ENCODE measurements around the gene SAMM50. TPM values are rescaled to one million over a fixed set of nuclear protein-coding genes. Genes with fewer than 3 reads are reported as not detected.

Gene SAMM50
- polyA plus RNA-seq, 1 experiment: 61.7 TPM

- Histone ChIP-seq H3K27ac (ENCODE audit: low read depth, low read length) (no peak overlapping the region), H3K27me3 (ENCODE audit: control insufficient read depth, insufficient read depth, low read length) (no peaks in the 10 kb centered on the region), H3K9me3 (ENCODE audit: control insufficient read depth, insufficient read depth, low read length) (peaks cover 3% of the 10 kb centered on the region; the same call in 1 of the 2 replicates), H3K4me3 (ENCODE audit: low read depth, low read length) (no peak overlapping the region)
- no peak for DNase-seq (ENCODE audit: low read depth, low spot score)
- ChIA-PET POLR2A (no interaction called here), CTCF (no interaction called here)
- TF ChIP-seq CTCF (IDR thresholded peaks at IDR 0.05; ENCODE audit: low read depth, low read length): no peak
Measured at GRCh38 chr22:43926349-43926710, 28.9 kb upstream of the SAMM50 start.

- Histone ChIP-seq H3K27me3 (ENCODE audit: control insufficient read depth, insufficient read depth, low read length) (no peaks in the 10 kb centered on the region), H3K27ac (ENCODE audit: low read depth, low read length) (no peak overlapping the region), H3K4me3 (ENCODE audit: low read depth, low read length) (no peak overlapping the region), H3K9me3 (ENCODE audit: control insufficient read depth, insufficient read depth, low read length) (peaks cover 3% of the 10 kb centered on the region; the same call in 1 of the 2 replicates)
- TF ChIP-seq CTCF (IDR thresholded peaks at IDR 0.05; ENCODE audit: low read depth, low read length): no peak
- POLR2A ChIA-PET: interaction anchor here (0.6 kb wide), 1 partner anchor 26 kb away, joined by 3 read pairs; no protein-coding TSS in a partner anchor
- DNase-seq (ENCODE audit: low read depth, low spot score): no peak
- CTCF ChIA-PET: interaction anchor here (1.9 kb wide), 1 partner anchor 18 kb away, joined by 5 read pairs; no protein-coding TSS in a partner anchor
Measured at GRCh38 chr22:43928468-43928867, 26.8 kb upstream of the SAMM50 start.

DNA sequence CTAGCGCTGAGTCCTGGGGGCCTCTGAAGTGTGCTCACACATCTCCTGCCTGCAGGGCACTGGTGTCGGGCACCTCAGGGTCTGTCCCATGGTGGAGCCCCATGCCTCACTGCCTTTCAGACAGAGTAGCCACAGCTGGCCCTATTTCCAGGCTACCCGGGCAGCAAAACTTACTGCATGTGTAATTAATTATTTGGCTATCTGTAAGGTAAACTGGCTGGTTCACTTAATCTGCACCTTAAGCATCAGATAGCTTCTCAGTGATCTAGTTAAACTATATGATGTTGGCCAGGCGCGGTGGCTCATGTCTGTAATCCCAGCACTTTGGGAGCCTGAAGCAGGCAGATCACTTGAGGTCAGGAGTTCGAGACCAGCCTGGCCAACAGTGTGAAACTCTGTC is 26.3 kb upstream of the SAMM50 start:
- Histone ChIP-seq H3K4me3 (ENCODE audit: low read depth, low read length) (no peak overlapping the region), H3K27me3 (ENCODE audit: control insufficient read depth, insufficient read depth, low read length) (no peaks in the 10 kb centered on the region), H3K9me3 (ENCODE audit: control insufficient read depth, insufficient read depth, low read length) (peaks cover 3% of the 10 kb centered on the region; the same call in 1 of the 2 replicates), H3K27ac (ENCODE audit: low read depth, low read length) (no peak overlapping the region)
- ChIA-PET CTCF (interaction anchor here (1.9 kb wide), 1 partner anchor 17 kb away, joined by 5 read pairs; no protein-coding TSS in a partner anchor), POLR2A (interaction anchor here (0.6 kb wide), 1 partner anchor 26 kb away, joined by 3 read pairs; no protein-coding TSS in a partner anchor)
- no peak for TF ChIP-seq CTCF (IDR thresholded peaks at IDR 0.05; ENCODE audit: low read depth, low read length)
- no peak for DNase-seq (ENCODE audit: low read depth, low spot score)

DNA sequence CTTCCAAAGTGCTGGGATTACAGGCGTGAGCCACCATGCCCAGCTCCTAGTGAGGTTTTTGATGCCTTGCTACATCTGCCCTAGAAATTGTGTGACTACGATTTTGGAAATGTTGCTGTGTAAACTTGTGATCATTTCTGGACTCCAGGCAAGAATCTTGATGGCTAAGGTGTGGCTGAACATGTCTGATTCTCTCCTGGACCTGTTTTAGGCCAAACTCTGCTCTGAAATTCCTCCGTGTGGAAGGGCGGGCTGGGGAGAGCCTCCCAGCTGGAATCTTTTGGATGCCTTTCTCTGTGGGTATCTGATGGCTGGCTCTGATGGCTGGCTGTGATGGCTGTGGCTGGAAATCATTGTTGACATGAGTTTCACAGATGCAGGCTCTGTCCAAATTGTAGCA is 23.5 kb upstream of the SAMM50 start:
- POLR2A ChIA-PET: no interaction called here
- Histone ChIP-seq H3K27ac (ENCODE audit: low read depth, low read length) (no peak overlapping the region), H3K9me3 (ENCODE audit: control insufficient read depth, insufficient read depth, low read length) (no peaks in the 10 kb centered on the region), H3K4me3 (ENCODE audit: low read depth, low read length) (no peak overlapping the region), H3K27me3 (ENCODE audit: control insufficient read depth, insufficient read depth, low read length) (no peaks in the 10 kb centered on the region)
- TF ChIP-seq CTCF (IDR thresholded peaks at IDR 0.05; ENCODE audit: low read depth, low read length): no peak
- DNase-seq (ENCODE audit: low read depth, low spot score): no peak
- CTCF ChIA-PET: interaction anchor here (2.1 kb wide), 1 partner anchor 14 kb away, joined by 11 read pairs; no protein-coding TSS in a partner anchor

DNA sequence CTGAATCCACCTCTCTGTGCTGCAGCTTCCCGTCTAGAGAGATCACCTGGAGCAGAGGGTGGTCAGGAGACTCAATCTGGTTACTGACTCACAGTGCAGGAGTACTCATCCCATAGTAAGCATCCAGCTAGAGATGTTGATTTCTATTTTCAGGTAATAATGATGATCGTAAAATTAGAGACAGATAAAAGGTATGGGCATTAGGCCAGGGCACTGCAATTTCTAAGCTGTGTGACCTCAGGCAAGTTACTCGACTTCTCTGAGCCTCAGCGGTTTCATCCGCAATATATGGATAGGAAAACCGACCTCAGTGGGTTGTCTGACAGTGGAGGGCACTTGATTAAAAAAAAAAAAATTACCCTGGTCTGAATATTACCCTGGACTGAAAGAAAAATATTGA is 13.8 kb upstream of the SAMM50 start:
- no peak for TF ChIP-seq CTCF (IDR thresholded peaks at IDR 0.05; ENCODE audit: low read depth, low read length)
- POLR2A ChIA-PET: no interaction called here
- H3K27me3 ChIP-seq (ENCODE audit: control insufficient read depth, insufficient read depth, low read length): no peaks in the 10 kb centered on the region
- no peaks in the 10 kb centered on the region; the same call in 1 of the 2 replicates for H3K9me3 ChIP-seq (ENCODE audit: control insufficient read depth, insufficient read depth, low read length)
- CTCF ChIA-PET: no interaction called here
- no peak overlapping the region for H3K4me3 ChIP-seq (ENCODE audit: low read depth, low read length)
- no peak overlapping the region for H3K27ac ChIP-seq (ENCODE audit: low read depth, low read length)
- no peak for DNase-seq (ENCODE audit: low read depth, low spot score)

Data from AG04450 (cell line).